Upper lobe of right lung (tissue), 1 donor: Measurements from ENCODE around the gene PDILT. TPM values are rescaled to one million over a fixed set of nuclear protein-coding genes. Genes with fewer than 3 reads are reported as not detected.

Experiments
- ATAC-seq: fragments of 200-7000 bp; cut with Tn5 transposase; one replicate; pipeline ENCODE4 v1.9.1; 2020; ENCODE audit warnings: mild to moderate bottlenecking, moderate library complexity
- DNase-seq: peaks from one replicate; pipeline ENCODE4 v3.0.0-alpha.2; 2020
- H3K27ac ChIP-seq: fragments of 200-600 bp; one replicate; pipeline ENCODE4 v1.8.0; 2022
- H3K27me3 ChIP-seq: fragments of 200-600 bp; one replicate; pipeline ENCODE4 v1.8.0; 2022; ENCODE audit warnings: mild to moderate bottlenecking
- H3K36me3 ChIP-seq: fragments of 200-600 bp; one replicate; pipeline ENCODE4 v1.8.0; 2022
- H3K4me1 ChIP-seq: fragments of 200-600 bp; one replicate; pipeline ENCODE4 v1.8.0; 2022
- H3K4me3 ChIP-seq: fragments of 200-600 bp; one replicate; pipeline ENCODE4 v1.8.0; 2022; ENCODE audit warnings: mild to moderate bottlenecking
- H3K9me3 ChIP-seq: fragments of 200-600 bp; one replicate; pipeline ENCODE4 v1.8.0; 2022
- intact Hi-C: fragments of 100-400 bp; cut with DNase I; formaldehyde crosslinking; loops from one replicate; pipeline ENCODE4 v1.11.0; 2022
- total RNA-seq: library from RNA; stranded (reverse); fragmentation: NEBNext Ultra II Directional; extraction: Animal tissue kit (Norgen Biotek cat#: 25700); gene quantifications from one replicate; pipeline ENCODE4 v1.2.1, GENCODE V29; 2021
- TF ChIP-seq, protein P1 (sequence below): fragments of 200-600 bp; IDR thresholded peaks from one replicate; pipeline ENCODE4 v1.8.0; 2022; ENCODE audit warnings: antibody characterized with exemption
- donor health status: DM: no; HTN: yes; CAD: no; lungs with severe emphysema.

PDILT gene
- total RNA-seq, 1 donor from 2014 or later: not detected

DNA sequence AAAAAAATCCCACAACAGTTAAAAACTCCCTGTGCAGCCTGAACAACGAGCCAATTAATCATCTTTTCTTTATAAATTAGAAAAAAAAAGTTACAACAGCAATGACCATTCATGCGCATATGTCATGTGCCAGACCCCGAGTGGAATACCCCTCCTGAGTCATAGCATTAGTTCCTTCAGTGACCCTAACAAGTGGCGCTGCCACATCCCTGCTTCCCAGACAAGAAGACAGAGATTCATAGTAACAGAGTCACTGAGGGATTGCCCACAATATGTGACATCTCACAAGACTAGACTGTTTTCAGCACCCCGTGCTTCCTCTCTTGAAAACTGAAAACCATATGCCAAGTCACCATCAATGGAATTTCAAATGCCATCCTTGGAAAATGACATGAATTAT is 59.9 kb downstream of the PDILT start:
- ATAC-seq: no peak
- Histone ChIP-seq H3K9me3 (no peaks in the 10 kb centered on the region), H3K27ac (no peak overlapping the region), H3K4me1 (no peaks in the 10 kb centered on the region), H3K27me3 (peaks cover 13% of the 10 kb centered on the region), H3K4me3 (no peak overlapping the region), H3K36me3 (no peaks in the 10 kb centered on the region)
- DNase-seq: no peak
- intact Hi-C loops: no loop called here
- TF ChIP-seq, protein P1, sequence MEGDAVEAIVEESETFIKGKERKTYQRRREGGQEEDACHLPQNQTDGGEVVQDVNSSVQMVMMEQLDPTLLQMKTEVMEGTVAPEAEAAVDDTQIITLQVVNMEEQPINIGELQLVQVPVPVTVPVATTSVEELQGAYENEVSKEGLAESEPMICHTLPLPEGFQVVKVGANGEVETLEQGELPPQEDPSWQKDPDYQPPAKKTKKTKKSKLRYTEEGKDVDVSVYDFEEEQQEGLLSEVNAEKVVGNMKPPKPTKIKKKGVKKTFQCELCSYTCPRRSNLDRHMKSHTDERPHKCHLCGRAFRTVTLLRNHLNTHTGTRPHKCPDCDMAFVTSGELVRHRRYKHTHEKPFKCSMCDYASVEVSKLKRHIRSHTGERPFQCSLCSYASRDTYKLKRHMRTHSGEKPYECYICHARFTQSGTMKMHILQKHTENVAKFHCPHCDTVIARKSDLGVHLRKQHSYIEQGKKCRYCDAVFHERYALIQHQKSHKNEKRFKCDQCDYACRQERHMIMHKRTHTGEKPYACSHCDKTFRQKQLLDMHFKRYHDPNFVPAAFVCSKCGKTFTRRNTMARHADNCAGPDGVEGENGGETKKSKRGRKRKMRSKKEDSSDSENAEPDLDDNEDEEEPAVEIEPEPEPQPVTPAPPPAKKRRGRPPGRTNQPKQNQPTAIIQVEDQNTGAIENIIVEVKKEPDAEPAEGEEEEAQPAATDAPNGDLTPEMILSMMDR: no peak

DNA sequence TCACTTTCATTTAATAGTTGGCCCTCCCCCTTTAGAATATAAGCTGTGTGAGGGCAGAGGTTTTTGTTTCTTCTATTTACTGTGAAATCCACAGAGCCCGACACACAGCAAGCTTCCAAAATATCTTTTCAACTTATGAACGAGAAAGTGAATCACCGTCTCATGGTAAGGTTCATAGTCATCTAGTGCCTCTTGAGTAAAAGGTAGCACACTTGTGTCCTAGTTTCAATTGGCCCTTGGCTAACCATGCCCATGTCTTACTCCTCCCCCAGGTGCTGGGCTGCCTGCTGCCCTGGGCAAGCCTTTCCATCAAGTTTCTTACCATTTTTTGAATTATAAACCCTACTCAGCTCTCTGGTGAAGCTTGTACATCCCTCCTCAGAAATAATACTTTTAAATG is 64.8 kb downstream of the PDILT start:
- Histone ChIP-seq H3K9me3 (no peaks in the 10 kb centered on the region), H3K27me3 (no peaks in the 10 kb centered on the region), H3K4me1 (no peaks in the 10 kb centered on the region), H3K4me3 (no peak overlapping the region), H3K36me3 (no peaks in the 10 kb centered on the region), H3K27ac (no peak overlapping the region)
- ATAC-seq (no peak), DNase-seq (no peak)
- TF ChIP-seq, protein P1: no peak
- intact Hi-C loops: no loop called here

DNA sequence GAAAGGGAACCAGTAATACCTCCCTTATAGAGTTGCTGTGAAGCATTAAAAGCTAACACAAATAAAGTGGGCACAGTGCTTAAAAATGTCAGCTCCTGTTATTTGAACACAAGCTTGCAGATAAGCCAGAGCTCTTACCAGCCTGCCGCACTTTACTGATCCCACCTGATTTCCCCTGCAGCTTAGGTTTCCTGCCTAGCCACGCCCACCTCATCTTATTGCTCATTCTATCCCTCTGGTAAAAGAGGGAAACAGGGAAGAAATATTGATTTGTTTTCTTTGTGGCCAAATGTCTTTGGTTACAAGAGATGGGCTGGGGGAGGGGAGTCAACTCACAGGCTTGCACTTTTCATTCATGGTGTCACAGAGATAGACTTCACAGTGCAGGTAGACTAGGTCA is 67.6 kb downstream of the PDILT start:
- no peaks in the 10 kb centered on the region for H3K4me1 ChIP-seq
- H3K27me3 ChIP-seq: no peaks in the 10 kb centered on the region
- DNase-seq: no peak
- no peak overlapping the region for H3K27ac ChIP-seq
- no peak overlapping the region for H3K4me3 ChIP-seq
- no peak for ATAC-seq
- H3K36me3 ChIP-seq: no peaks in the 10 kb centered on the region
- H3K9me3 ChIP-seq: no peaks in the 10 kb centered on the region
- TF ChIP-seq, protein P1: no peak
- intact Hi-C loops: no loop called here

DNA sequence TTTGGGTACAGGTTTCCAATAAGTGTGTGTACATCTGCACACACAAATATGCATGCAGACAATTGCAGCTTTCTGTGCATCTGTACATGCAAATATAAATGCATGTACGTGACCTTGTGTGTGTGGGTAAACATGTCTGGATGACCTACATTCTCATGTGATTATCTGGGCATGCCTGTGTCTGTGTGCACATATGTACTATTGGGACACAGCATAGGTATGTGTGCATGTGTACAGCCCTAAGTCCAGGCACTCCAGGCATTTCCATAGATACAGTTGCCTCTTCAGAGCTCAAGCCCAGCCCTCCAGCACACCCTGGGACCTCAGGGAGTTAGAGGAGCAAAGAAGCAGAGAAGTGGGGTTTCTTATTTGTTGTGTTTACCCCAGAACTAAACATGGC is 70.1 kb downstream of the PDILT start:
- no peak for DNase-seq
- ATAC-seq: no peak
- no peaks in the 10 kb centered on the region for H3K27me3 ChIP-seq
- no peak overlapping the region for H3K27ac ChIP-seq
- no peaks in the 10 kb centered on the region for H3K9me3 ChIP-seq
- TF ChIP-seq, protein P1: no peak
- intact Hi-C loops: no loop called here
- H3K4me3 ChIP-seq: no peak overlapping the region
- no peaks in the 10 kb centered on the region for H3K4me1 ChIP-seq
- no peaks in the 10 kb centered on the region for H3K36me3 ChIP-seq

DNA sequence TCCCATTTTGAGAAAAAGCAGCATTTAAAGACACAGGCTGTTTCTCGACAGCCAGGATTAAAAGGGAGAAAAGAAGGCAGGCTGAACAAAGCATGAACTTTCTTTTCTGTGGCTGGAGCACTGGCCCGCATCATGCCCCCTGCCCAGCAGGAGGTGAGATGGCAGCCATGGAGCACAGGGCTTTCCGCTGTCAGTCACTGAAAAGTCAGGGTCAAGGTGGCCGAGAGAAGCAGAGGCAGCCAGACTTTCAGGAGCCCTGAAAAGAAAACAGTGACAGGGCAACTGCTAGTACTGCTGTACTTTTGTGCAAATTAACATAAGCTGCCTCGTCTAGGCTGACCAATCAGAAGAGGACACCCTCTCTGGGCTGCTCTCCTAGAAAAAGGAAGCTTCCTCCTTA is 71.4 kb downstream of the PDILT start:
- TF ChIP-seq, protein P1: no peak
- H3K4me3 ChIP-seq: no peak overlapping the region
- no peak overlapping the region for H3K27ac ChIP-seq
- H3K36me3 ChIP-seq: no peaks in the 10 kb centered on the region
- intact Hi-C loops: no loop called here
- DNase-seq (no peak), ATAC-seq (no peak)
- H3K4me1 ChIP-seq: no peaks in the 10 kb centered on the region
- H3K27me3 ChIP-seq: no peaks in the 10 kb centered on the region
- no peaks in the 10 kb centered on the region for H3K9me3 ChIP-seq

DNA sequence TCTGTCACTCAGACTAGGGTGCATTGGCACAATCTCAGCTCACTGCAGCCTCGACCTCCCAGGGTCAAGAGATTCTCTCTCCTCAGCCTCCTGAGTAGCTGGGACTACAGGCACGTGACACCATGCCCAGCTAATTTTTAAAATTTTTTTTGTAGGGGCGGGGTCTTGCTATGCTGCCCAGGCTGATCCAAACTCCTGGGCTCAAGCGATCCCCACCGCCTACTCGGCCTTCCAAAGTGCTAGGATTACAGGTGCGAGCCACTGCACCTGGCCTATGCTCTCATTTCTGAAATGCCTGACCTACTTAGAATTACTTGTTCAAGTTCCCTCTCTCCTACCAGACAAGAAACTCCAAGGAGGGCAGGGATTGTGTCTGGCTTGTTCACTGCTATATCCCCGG is 72.1 kb downstream of the PDILT start:
- no peak for DNase-seq
- no peak for ATAC-seq
- intact Hi-C loops: no loop called here
- TF ChIP-seq, protein P1: no peak
- Histone ChIP-seq H3K4me3 (no peak overlapping the region), H3K27ac (no peak overlapping the region), H3K4me1 (no peaks in the 10 kb centered on the region), H3K36me3 (no peaks in the 10 kb centered on the region), H3K9me3 (no peaks in the 10 kb centered on the region), H3K27me3 (peaks cover 3% of the 10 kb centered on the region)
